HCEC 1CT (cell line): Measurements from ENCODE around the gene HYDIN.

Source experiments
- DNase-seq: peaks from one replicate; pipeline ENCODE4 v3.0.0-alpha.2; 2017

HYDIN gene

DNA sequence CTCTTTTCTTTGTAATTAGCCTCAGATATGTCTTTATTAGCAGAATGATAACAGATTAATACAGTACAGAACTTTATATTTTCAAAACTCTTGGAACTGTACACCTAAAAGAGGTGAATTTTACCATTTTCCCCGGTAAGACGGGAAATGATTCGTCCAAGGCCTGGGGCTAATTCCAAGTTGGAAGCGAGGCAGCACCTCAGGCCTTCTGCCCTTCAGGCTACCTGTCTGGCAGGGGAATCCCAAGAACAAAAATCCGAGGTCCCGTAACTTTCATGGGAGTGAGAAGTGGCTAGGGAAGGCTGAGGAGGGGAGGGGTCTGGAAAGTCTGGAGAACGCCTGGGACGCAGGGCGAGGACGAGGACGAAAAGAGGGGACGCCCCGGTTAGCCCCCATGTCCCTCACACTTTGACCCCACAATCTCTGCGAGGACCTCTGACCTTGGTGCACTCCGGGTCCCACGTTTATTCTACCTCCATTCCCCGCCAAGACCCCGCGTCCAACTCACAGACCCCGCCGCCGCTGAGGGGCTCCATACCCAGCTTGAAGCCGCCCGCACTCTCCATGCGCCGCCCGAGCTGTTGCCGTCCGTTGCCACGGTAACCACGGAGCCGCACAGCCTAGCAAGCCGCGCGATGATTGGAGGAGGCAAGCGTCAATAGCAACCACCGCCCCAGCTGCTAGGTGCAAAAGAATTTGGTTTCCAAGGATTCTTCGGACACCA, at the start of gene HYDIN:
Gene HYDIN (minus strand): TSS at position 601 of the 724 bp plus-strand sequence. CDS start 43,827 bp downstream, outside the sequence.
- no peak for DNase-seq

DNA sequence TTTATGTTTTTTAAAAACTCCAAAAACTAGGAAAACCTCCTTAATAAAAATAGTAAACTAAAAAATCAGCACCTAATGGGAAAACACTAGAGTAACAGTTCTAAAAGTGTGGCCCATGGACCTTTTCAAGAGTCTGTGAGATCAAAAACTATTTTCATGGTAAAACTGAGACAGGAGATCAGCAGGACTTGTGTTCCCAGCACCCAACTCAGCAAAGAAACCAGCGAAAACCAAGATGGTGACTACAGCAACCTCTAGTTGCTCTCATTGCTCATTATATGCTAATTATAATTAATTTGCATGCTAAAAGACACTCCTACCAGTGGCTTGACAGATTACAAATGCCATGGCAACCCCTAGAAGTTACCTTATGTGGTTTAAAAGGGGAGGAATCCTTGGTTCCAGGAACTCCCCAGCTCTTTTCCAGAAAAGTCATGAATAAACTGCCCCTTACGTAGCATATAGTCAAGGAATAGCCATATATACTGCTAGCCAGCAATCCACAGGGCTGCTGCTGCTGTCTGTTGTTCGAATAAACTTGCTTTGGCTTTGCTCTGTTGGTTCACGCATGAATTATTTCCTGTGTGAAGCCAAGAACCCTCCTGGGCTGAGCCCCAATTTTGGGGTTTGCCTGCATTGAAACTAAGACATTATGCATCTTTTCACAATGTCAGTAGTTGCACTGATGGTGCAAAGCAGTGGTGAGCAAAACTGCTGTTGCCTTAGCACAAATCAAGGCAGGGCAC, 46.2 kb upstream of the HYDIN start:
- no peak for DNase-seq

DNA sequence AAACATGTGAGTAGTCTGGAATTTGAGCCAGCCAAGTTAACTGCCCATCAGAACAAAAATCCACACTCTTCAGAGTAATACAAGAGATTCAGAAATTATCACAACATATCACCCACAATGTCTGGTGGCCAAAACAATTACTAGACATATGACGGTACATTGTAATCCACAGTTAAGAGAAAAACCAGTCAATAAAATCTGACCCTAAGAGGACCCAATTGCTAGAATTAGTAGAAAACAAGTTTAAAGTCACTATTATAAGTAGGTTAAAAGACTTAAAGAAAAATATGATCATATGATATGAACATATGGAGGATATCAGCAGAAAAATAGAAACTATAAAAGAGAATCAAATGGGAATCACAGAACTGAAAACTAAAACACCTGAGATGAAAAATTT, 42.9 kb upstream of the HYDIN start:
- no peak for DNase-seq

DNA sequence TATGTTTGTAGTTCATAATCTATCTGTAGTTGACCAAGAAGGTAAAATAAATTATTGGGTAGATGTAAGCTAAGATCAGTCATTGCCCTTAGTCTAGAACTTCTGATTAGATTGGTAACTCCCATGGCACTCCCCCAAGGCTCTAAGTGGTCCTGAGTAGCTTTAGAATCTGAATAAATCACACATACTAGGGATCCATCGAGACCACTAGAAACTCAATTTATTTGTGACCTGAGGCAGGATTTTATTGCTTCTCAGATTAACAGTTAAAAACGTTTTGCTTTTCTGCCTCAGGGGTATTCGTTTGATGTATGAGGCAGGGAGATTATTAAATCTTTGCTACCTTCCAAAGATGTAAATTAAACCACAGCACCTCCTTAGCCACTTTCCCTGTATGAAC, 33.8 kb upstream of the HYDIN start:
- DNase-seq, result no peak

DNA sequence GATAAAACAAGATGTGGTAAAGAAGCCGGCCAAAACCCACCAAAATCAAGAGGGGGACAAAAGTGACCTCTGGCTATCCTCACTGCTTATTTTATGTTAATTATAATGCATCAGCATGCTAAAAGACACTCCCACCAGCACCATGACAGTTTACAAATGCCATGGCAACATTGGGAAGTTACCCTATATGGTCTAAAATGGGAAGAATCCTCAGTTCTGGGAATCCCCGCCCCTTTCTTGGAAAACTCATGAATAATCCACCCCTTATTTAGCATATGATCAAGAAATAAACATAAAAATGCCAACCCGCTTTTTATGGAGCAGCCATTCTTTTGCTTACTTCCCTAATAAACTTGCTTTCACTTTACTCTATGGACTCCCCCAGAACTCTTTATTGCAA, 33.1 kb upstream of the HYDIN start:
- no peak for DNase-seq

DNA sequence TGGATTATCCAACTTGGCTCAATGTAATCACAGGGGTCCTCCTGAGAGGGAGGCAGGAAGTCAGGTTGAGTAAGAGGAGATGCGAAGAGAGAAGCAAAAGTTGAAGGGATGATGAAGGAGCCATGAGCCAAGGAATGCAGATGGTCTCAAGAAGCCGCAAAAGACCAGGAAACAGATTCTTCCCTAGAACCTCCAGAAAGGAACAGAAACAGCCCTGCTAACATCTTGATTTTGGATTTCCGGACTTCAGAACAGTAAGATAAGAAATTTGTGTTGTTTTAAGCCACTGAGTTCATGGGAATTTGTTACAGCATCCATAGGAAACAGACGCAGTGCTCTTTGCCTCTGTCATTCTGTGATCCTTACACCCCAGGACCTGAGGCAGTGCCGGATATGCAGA, 31.9 kb upstream of the HYDIN start:
- no peak for DNase-seq

DNA sequence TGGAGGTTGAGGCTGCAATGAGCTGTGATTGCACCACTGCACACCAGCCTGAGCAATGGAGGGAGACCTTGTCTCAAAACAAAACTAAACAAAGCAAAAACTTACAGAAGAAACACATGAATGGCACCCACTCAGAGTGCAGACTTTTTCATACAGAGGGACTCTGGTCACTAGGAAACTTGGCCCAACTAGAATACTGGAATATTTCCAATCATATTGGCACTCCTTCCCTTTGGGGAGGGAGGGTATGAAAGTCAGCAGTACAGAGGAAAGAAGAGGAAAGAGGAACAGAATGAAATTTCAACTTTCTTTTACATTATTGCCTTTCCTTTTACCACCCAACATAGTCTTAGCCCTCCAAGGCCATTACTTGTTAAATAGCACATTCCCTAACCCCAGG, 30.5 kb upstream of the HYDIN start:
- DNase-seq, result no peak

DNA sequence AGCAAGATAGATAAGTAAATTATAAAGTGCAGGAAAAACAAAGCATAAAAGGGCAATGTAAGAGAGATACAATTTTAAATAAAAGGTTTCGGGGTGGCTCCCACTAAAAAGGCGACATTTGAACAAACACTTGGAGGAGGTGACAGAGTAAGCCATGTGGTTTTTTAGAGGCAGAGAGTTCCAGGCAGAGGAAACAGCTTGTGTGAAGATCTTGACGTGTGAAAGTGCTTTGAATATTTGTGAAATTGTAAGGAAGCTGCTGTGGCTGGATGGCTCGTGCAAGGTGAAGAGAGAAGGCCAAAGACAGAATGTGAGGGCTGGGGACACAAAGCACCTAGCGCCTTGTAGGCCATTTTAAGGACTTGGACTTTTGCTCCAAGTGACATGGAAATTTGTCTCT, 28.6 kb upstream of the HYDIN start:
- DNase-seq, result no peak

DNA sequence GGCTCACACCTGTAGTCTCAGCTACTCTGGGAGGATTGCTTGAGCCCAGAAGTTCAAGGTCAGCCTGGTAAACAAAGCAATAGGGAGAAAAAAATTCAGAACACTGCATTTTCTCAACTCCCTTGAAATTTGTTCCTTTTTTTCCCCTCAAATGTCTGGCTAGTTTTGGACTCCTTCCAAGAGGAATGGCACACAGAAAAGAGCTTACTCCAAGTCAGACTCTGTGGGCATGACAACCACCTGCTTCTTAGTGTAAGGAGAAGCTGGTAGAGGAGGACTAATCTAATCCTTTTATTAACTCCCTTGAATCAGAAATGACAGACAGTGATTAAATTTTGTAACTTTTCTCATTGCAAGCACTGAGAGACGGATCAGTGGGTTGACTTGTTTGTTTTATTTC, 27.9 kb upstream of the HYDIN start:
- no peak for DNase-seq

DNA sequence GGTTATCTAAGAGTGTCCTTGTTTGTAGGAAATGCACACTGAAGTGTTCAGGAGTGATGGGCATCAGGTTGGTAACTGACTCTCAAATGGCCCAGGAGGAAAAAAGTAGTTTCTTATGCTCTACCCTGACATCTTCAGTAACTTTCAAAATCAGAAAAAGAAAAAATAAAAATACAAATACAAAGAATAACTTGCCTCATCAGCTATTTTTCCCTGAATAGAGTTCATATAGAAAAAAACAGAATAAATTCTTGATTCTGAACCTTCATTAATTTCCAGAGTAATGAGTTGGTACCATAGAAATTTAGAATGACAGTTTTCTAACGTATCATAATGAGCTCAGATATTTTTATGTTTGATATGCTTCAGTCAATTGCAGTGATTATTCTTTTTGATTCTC, 27.2 kb upstream of the HYDIN start:
- DNase-seq, result no peak

DNA sequence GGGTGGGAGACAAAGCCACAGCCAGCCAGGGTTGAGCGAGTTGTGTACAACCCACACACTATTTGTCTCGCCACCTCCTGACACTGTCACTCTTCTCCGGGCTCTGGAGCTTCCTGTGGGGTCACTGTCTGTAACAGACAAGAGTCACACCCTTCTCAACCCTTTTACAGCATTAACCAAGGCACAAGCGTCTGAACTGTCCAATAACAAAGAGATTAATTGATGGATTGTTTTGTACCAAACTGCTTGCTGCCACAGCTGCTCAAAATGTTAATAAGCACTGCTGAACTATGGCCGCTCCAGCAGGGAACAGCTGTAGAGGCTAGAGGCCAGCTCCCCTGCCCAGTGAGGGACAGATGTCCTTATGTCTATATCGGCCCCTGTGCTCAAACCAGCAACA, 25.2 kb upstream of the HYDIN start:
- no peak for DNase-seq

DNA sequence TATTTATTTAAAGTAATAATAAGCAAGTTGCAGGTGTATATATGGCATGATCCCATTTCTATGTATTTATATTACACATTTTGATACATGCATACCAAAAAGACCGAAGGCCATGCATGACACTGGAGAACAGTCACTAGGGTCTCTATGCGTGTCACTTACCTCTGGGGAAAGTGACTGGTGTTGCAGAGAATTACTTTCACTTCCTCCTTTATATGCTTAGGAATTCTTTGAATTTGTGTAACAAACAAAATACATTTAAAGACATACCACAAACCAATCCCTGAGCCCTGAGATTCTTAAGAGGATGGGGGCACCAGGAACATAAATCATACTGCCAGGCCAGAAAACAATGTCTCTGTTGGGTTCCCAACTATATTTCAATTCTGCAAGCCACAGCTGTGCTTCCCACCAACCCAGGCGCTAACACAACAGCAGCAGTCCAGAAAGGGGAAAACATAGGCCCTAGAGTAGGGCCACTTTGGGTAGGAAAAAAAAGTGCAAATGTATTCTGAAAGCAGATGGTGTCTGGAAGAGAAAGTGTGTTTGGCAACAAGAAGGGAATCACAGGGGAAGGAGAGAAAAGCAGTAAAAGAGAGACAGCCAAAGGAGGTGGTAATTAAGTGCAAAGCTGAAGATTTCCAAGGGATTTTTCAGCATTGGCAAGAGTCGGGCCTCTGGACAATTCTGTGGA, 24.5 kb upstream of the HYDIN start:
- no peak for DNase-seq

DNA sequence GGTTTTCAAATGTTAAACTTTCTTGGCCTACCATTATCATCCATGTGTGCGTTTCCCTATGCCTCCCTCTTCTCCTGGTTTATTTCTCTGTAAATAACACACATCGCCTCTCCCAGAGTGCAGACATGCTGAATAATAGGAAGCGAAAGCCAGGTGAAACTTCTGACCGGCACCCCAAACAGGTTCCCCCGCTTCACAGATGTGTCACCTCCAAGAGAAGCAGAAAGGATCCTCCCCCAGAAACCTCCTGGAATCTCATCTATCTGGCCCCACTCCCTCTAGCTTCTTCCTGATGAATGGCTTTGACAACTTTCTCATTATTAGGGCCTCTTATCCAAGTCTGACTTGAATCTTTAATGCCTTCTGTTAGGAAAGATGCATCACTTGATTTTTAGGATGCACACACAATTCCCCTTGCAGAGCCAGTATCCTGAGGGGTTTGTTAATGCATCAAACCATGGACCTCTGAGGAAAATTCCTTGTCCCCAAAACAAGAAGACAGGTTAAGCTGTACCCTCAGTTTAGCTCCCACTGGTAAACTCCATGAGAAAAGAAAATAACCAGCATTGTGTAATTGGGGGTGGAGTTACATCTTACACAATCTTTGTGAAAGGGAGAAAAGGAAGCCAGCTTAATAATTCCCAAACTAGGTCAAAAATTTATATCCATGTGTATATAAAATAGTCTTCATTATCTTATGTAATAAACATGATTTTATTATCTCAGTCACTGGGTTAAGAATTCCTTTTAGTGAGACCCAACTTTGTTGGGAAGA, 20.1 kb upstream of the HYDIN start:
- no peak for DNase-seq

DNA sequence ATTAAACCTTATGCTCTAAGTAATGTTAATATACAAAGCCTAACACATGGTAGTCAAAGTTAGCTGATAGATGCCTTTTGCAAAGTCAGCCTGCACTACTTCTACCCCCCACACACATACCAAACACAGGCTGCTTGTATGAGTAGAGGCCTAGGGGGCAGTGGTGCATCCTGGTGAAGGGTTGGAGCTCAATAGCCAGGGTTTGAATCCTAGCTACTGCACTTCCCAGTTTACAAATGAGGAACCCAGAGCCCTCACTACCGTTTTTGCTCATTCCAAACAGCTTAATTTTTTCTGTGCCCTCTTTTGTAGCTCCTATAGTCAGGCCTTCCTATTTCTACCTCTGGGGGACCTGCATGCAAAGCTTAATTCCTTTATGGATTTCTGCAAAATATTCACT, 18.9 kb upstream of the HYDIN start:
- DNase-seq, result no peak

DNA sequence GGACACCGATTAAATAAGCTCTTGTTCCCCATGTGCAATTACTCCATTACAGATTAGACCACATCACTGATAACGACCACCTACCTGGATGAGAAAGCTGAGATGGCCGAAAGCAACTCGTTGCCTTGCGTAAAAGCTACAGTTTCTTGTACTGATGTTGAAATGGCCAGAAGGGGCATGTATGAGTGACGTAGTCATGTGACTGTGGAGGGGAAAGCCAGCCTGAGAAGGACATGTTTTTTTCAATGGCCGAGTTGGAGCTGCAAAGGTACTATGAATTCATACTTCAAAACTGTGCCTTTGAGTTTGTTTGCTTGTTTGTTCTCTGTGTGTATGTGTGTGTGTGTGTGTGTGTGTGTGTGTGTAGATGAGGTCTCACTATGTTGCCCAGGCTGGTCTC, 17.0 kb upstream of the HYDIN start:
- DNase-seq, result no peak

DNA sequence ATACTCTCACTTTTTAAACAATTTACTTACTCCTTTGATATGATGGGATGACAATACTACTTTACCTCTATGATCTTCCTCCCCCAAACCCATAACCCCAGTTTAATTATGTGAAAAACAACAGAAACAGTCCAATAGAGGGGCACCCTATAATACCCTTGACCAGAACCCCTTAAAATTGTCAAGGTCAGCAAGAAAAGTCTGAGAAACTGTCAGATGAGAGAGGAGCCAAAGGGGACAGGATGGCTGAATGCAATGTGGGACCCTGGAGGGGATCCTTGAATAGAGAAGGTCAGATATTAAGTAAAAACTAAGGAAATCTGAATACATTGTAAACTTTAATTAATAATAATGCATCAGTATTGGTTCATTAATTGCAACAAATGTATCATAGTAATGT, 15.8 kb upstream of the HYDIN start:
- no peak for DNase-seq

DNA sequence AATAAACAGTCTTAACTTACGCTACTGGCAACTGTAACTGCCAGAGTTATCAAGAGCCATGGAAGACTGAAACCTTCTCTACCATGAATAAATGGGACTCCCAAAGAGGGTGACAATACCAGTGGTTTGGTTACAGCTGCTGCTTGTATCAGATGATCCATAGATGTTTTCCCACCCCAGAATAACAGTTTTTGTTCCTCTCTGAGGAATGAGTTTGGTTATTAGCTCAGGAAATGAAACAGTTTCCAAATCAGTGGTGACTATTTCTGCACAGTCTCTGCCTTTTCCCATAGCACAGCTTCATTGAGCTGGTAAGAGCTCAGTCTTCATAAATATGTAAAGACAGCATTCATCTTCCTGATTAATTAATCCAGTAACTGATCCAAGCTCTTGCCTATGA, 14.0 kb upstream of the HYDIN start:
- DNase-seq, result no peak

DNA sequence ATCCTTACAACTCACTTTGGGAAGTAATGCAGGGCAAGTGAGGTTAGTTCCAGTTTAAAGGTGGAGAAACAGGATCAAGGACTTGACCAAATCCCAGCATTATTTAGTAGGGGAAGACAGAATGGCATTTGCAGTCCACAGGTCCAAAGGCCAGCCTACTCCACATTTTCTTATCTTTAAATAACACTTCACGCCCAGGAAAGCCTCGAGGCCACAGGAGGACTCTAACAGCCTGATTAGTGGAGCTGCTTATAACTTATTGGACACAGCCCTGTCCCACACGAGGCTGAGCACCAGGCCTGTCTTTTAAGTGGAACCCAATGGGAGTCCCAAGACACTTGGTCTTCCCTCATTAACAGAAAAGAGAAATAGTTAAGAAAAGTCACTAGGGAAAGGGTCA, 12.1 kb upstream of the HYDIN start:
- no peak for DNase-seq

DNA sequence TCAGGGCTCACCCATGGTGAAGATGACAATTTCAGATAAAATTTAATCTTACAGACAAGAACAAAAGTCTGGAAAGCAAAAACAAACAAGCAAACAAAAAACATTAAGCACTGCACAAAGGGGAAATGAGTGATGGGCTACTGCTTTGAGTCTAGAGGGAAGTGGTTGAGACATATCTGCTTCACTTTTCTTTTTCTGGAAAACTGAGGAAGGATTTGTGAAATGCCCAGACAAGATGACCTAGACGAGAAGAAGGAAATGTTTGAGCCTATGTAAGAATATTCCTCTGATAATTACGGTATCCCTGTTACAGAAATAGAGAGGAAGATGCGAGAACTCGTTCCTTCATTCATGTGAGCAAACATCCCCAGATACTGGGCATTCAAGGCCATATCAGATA, 11.5 kb upstream of the HYDIN start:
- no peak for DNase-seq

DNA sequence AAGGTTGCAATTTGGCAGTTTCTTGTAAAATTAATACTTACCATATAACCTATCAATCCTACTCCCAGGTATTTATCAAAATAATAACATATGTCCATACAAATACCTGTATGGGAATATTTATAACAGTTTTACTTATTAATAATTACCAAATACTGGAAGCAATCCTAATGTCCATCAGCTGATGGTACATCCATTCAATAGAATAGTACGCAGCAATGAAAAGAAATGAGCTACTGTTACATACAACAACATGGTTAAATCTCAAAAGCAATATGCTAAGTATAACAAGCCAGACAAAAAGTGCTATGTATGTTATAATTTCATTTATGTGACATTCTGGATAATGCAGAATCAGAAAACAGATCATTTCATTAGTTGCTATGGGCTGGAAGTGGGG, 1.2 kb downstream of the HYDIN start:
- no peak for DNase-seq

DNA sequence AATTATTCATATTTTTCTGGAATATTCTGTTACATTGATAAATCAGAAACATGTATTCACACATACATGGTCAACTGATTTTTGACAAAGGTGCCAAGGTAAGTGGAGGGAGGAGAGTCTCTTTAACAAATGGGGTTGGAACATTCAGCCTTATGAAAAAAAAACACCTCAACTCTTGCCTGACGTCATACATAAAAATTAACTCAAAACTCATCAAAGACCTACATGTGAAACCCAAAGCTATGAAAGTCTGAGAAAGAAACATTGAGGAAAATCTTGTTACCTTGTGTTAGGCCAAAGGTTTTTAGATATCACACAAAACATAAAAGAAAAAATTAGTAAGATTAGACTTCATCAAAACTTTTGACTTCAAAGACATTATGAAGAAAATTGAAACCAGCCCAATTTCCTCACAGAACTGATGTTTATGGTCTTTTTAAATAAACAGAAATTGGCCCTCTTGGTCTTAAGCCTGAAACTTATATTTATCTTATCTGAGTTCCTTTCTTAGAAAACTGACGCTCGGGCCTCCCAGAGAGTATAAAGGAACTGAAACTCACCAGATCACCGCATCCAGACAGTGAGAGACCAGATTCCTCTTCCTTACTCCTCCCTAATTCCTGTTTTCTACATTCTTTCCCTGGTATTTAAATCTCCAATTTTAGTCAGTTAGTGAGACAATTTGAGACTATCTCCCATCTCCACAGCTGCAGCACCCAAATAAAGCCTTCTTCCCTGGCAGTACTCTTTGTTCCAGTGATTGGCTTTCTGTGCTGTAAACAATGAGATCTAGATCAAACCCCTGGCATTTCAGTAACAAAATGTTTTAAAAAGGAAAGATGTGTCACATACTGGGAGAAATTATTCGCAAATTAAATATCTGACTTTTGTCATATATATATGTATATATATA, 4.0 kb downstream of the HYDIN start:
- DNase-seq, result no peak

DNA sequence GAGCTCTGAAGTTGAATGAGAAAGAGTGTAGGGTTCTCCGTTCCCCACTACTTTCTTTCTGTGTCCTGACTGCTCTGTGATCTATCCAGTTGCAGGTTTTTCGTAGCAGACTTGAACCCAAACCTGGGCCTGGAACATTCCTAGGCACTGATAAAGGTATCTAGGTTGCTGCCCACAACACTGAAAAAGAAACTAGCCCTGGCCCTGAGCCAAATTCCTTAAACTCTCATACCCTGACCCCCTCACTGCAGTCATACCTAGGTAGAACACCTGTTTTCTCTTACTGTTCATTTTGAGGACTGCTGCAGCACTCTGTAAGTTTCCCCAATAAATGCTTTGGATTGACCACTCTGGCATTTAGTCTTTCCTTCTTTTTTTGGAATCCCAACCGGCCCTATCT, 5.4 kb downstream of the HYDIN start:
- no peak for DNase-seq
